Endothelial cell of umbilical vein (primary cell): ENCODE measurements around the gene EPS15. TPM values are rescaled to one million over a fixed set of nuclear protein-coding genes. Genes with fewer than 3 reads are reported as not detected.
"Not testable (repeated sequence)": the region's sequence is repeated elsewhere in the genome, so short reads cannot be mapped to it uniquely, and the experiment has no call there.

Source experiments
- BruUV-seq: library from RNA; stranded (reverse); fragments of 400-500 nt; replicated peaks from 2 replicates; lab custom pipeline; 2021; lab: Mats Ljungman, UMichigan
- CTCF ChIA-PET: fragments of 300-600, 350-600 bp; sonication (Branson Sonifier 250); formaldehyde crosslinking; loops from one replicate; lab custom pipeline; 2021; ENCODE audit warnings: antibody characterized with exemption, inconsistent platforms; lab: Charles Lee
- POLR2A ChIA-PET: fragments of 300-600, 350-600 bp; sonication (Branson Sonifier 250); formaldehyde crosslinking; loops from one replicate; lab custom pipeline; 2021; ENCODE audit warnings: antibody characterized with exemption, inconsistent platforms; lab: Charles Lee
- DNase-seq: peaks from one replicate; pipeline ENCODE4 v3.0.0-alpha.2; 2011; ENCODE audit warnings: low read depth, low spot score
- FAIRE-seq: peaks from 2 replicates; lab custom pipeline; 2011; peaks lifted over from hg19 to GRCh38; lab: Jason Lieb, UNC
- H2AFZ ChIP-seq: 2 replicates; pipeline ENCODE4 v1.6.0; 2012; ENCODE audit warnings: low read depth, low read length, control low read depth, inconsistent platforms
- H3K27ac ChIP-seq: 2 replicates; pipeline ENCODE4 v1.5.1; 2011; ENCODE audit warnings: low read depth, mild to moderate bottlenecking, control low read depth, low read length, moderate library complexity; ENCODE audit not compliant: insufficient read depth
- H3K27me3 ChIP-seq, 2 experiments: 2 replicates each; pipeline versions ENCODE4 v1.6.0 to v1.6.1; 2011; ENCODE audit warnings: low read length in 2 of 2, mixed read lengths in 1 of 2; ENCODE audit not compliant: control insufficient read depth in 2 of 2, insufficient read depth in 2 of 2
- H3K36me3 ChIP-seq, 2 experiments: 2 replicates in 1 of 2; 3 replicates in 1 of 2; pipeline ENCODE4 v1.5.1; 2011; ENCODE audit warnings: low read length in 2 of 2, mild to moderate bottlenecking in 1 of 2, moderate library complexity in 1 of 2; ENCODE audit not compliant: control insufficient read depth in 2 of 2, insufficient read depth in 2 of 2; ENCODE audit errors: extremely low read depth in 1 of 2
- H3K4me1 ChIP-seq: 3 replicates; pipeline ENCODE4 v1.5.1; 2011; ENCODE audit warnings: mild to moderate bottlenecking, low read length; ENCODE audit not compliant: control insufficient read depth, insufficient read depth; ENCODE audit errors: extremely low read depth
- H3K4me2 ChIP-seq: 2 replicates; pipeline ENCODE4 v1.6.1; 2011; ENCODE audit warnings: low read length, control low read depth, mixed read lengths; ENCODE audit not compliant: insufficient read depth
- H3K4me3 ChIP-seq, 3 experiments: fragments of 200-600 bp in 1 of 3; sonication (generic), shearing (Covaris generic) in 1 of 3; replicated peaks in 1 of 3; 2 replicates each; pipeline ENCODE4 v1.5.1; 2011 to 2016; ENCODE audit warnings: control low read depth in 3 of 3, low read length in 3 of 3, mild to moderate bottlenecking in 2 of 3, inconsistent platforms in 1 of 3, low read depth in 1 of 3, moderate library complexity in 1 of 3; ENCODE audit not compliant: insufficient read depth in 1 of 3
- H3K79me2 ChIP-seq: 2 replicates; pipeline ENCODE4 v1.6.0; 2012; ENCODE audit warnings: low read length, inconsistent platforms; ENCODE audit not compliant: control insufficient read depth, insufficient read depth
- H3K9ac ChIP-seq: replicated peaks from 2 replicates; pipeline ENCODE3; 2011; ENCODE audit warnings: low read length, control low read depth; ENCODE audit not compliant: insufficient read depth; ENCODE audit errors: extremely low read depth
- H3K9me1 ChIP-seq: replicated peaks from 3 replicates; pipeline ENCODE4 v1.6.0; 2011; ENCODE audit warnings: mild to moderate bottlenecking, low read length; ENCODE audit not compliant: control insufficient read depth, insufficient read depth; ENCODE audit errors: extremely low read depth
- H3K9me3 ChIP-seq: replicated peaks from 2 replicates; pipeline ENCODE4 v1.5.1; 2012; ENCODE audit warnings: low read length, inconsistent platforms; ENCODE audit not compliant: control insufficient read depth, insufficient read depth
- H4K20me1 ChIP-seq: replicated peaks from 2 replicates; pipeline ENCODE3; 2011; ENCODE audit warnings: mild to moderate bottlenecking, low read length; ENCODE audit not compliant: control insufficient read depth, insufficient read depth; ENCODE audit errors: extremely low read depth
- CTCF ChIP-seq, 2 donors: IDR thresholded peaks; 1 replicate in 1 of 2; 2 replicates in 1 of 2; pipeline ENCODE4 v1.5.1; 2011; ENCODE audit warnings: low read length in 2 of 2, mild to moderate bottlenecking in 2 of 2, moderate library complexity in 2 of 2, control low read depth in 1 of 2, inconsistent platforms in 1 of 2, low read depth in 1 of 2; ENCODE audit not compliant: insufficient read depth in 1 of 2; ENCODE audit errors: extremely low read depth in 1 of 2
- EZH2 ChIP-seq: IDR thresholded peaks from 2 replicates; pipeline ENCODE4 v1.6.1; 2012; ENCODE audit warnings: borderline replicate concordance, low read depth, mild to moderate bottlenecking, moderate library complexity, low read length, inconsistent platforms; ENCODE audit not compliant: severe bottlenecking
- FOS ChIP-seq: IDR thresholded peaks from 2 replicates; pipeline ENCODE4 v1.6.1; 2011; ENCODE audit warnings: mild to moderate bottlenecking, low read length, moderate library complexity, borderline replicate concordance; ENCODE audit not compliant: insufficient read depth
- GATA2 ChIP-seq: IDR thresholded peaks from 2 replicates; pipeline ENCODE4 v1.7.0; 2011; ENCODE audit warnings: low read depth, mild to moderate bottlenecking, moderate library complexity, mixed read lengths, low read length; ENCODE audit not compliant: insufficient read length, insufficient read depth
- JUN ChIP-seq: IDR thresholded peaks from 2 replicates; pipeline ENCODE4 v1.6.1; 2011; ENCODE audit warnings: borderline replicate concordance, low read depth; ENCODE audit not compliant: insufficient read length, insufficient read depth
- MAX ChIP-seq: IDR thresholded peaks from 2 replicates; pipeline ENCODE4 v1.6.1; 2011; ENCODE audit not compliant: insufficient read depth, insufficient read length
- MYC ChIP-seq: IDR thresholded peaks from one replicate; pipeline ENCODE4 v1.6.1; 2011; ENCODE audit warnings: mild to moderate bottlenecking, low read depth, low read length
- POLR2A ChIP-seq: IDR thresholded peaks from 2 replicates; pipeline ENCODE4 v1.6.1; 2012; ENCODE audit warnings: low read depth, mild to moderate bottlenecking, control low read depth, low read length
- POLR2AphosphoS5 ChIP-seq: IDR thresholded peaks from 2 replicates; pipeline ENCODE4 v1.6.1; 2012; ENCODE audit warnings: low read depth, mild to moderate bottlenecking, control low read depth, low read length, moderate library complexity; ENCODE audit not compliant: insufficient read depth
- dilution Hi-C: fragments of 300-500 bp; cut with MboI; formaldehyde crosslinking; loops from one replicate; pipeline ENCODE4 v1.15.0; 2019; ENCODE audit warnings: low sequenced_read_pairs; ENCODE audit not compliant: extremely low pct_ligation_motif_present
- intact Hi-C: fragments of 100-400 bp; cut with micrococcal nuclease; formaldehyde crosslinking; loops from one replicate; pipeline ENCODE4 v1.10.0; 2022
- polyA plus RNA-seq, 4 experiments: library from polyadenylated mRNA; depleted of rRNA in 3 of 4; stranded (reverse) in 3 of 4; unstranded in 1 of 4; fragments of >200 nt; gene quantifications; 2 replicates each; pipeline versions ENCODE4 v1.2.1 to v1.2.3, GENCODE V29; 2011 to 2012; ENCODE audit warnings: missing spikeins in 1 of 4
- total RNA-seq: library from RNA; stranded (reverse); gene quantifications from 2 replicates; pipeline ENCODE4 v1.2.3, GENCODE V29; 2021

EPS15 gene
- total and polyA plus RNA-seq, 2 donors (not counting 3 experiments of a cell fraction or from before 2014, with no cell fraction given), result 15.4 to 44.8 TPM

DNA sequence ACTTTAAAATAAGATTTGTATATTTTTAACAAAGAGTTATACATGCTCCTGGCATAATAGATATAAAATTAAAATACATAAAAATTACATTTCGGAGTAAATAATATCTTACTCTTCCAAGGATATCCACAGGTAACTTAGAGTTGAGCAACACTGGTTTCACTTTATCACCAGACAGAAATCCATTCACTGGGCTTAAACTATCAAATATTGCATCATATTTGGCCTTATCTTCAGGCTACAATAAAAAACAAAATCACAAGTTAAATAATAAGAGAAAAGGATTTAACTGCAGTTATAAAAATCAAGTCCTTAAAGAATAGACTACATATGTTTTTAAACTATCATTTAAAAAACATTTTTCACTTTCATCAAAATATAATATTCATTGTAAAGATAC is 55.5 kb downstream of the EPS15 start:
- Histone ChIP-seq H3K9me1 (no peaks in the 10 kb centered on the region), H3K27me3 (no peaks in the 10 kb centered on the region), H3K4me3 (no peak overlapping the region), H4K20me1 (no peaks in the 10 kb centered on the region), H3K27ac (no peak overlapping the region), H3K4me1 (no peaks in the 10 kb centered on the region), H2AFZ (no peak overlapping the region), H3K36me3 (peaks cover 2 to 4% of the 10 kb centered on the region in 2 experiments), H3K79me2 (no peaks in the 10 kb centered on the region), H3K4me2 (no peak overlapping the region), H3K9me3 (no peaks in the 10 kb centered on the region), H3K9ac (no peak overlapping the region)
- TF ChIP-seq EZH2 (no peak), MAX (no peak), MYC (no peak), GATA2 (no peak), FOS (no peak), POLR2A (no peak), JUN (no peak), POLR2AphosphoS5 (no peak), CTCF (IDR thresholded peaks at IDR 0.05; ENCODE audit: extremely low read depth in 1 of 2, insufficient read depth in 1 of 2, low read depth in 1 of 2, low read length in 2 of 2) (no peak)
- FAIRE-seq (no peak), DNase-seq (no peak)
- BruUV-seq, result no TSS peak
- intact Hi-C loops (no loop called here), dilution Hi-C loops (no loop called here)
- POLR2A ChIA-PET, result no interaction called here
- CTCF ChIA-PET, result interaction anchor here (1.0 to 1.9 kb wide), 2 partner anchors 10 to 72 kb away, joined by 3 to 5 read pairs; no protein-coding TSS in a partner anchor

GRCh38 chr1:51462289-51462688 is 56.8 kb downstream of the EPS15 start:
- H3K36me3 ChIP-seq, intact Hi-C loops, H3K79me2 ChIP-seq, DNase-seq, H2AFZ ChIP-seq, H3K9me3 ChIP-seq, H3K4me3 ChIP-seq, H4K20me1 ChIP-seq, H3K9ac ChIP-seq, FAIRE-seq, H3K27ac ChIP-seq, POLR2A ChIA-PET, H3K9me1 ChIP-seq, H3K4me1 ChIP-seq, dilution Hi-C loops, H3K4me2 ChIP-seq, BruUV-seq, H3K27me3 ChIP-seq: not testable (repeated sequence)
- CTCF ChIA-PET, result interaction anchor here (1.9 kb wide), 1 partner anchor 73 kb away, joined by 5 read pairs; no protein-coding TSS in a partner anchor
